K562 (cell line): ENCODE measurements around the gene NCKIPSD. TPM values are rescaled to one million over a fixed set of nuclear protein-coding genes. Genes with fewer than 3 reads are reported as not detected.
A peak's percentile ranks its signal among the peaks of the same experiment; 100 is the strongest.

Source experiments
- ARNT ChIP-seq, 2 experiments: fragments of 450-650 bp; IDR thresholded peaks; 2 replicates each; pipeline ENCODE4 v1.6.1; 2016; ENCODE audit warnings: mild to moderate bottlenecking in 1 of 2
- ATF7 ChIP-seq: fragments of 450-650 bp; IDR thresholded peaks from 2 replicates; pipeline ENCODE4 v1.7.1; 2014; ENCODE audit warnings: mild to moderate bottlenecking, moderate library complexity
- CHD1 ChIP-seq: fragments of 200-600 bp; sonication (generic); IDR thresholded peaks from one replicate; pipeline ENCODE4 v1.6.1; 2012; ENCODE audit warnings: mild to moderate bottlenecking, moderate library complexity, low read length, inconsistent platforms
- MEIS2 ChIP-seq: fragments of 450-650 bp; IDR thresholded peaks from 2 replicates; pipeline ENCODE4 v1.6.1; 2014; ENCODE audit warnings: mild to moderate bottlenecking; ENCODE audit not compliant: partially characterized antibody
- MGA ChIP-seq: fragments of 450-650 bp; IDR thresholded peaks from 2 replicates; pipeline ENCODE4 v1.6.1; 2016; ENCODE audit warnings: mild to moderate bottlenecking, moderate library complexity
- RAD21 ChIP-seq, 2 experiments: fragments of 250-450 bp in 1 of 2; fragments of 450-650 bp in 1 of 2; sonication (Bioruptor Pico) in 1 of 2; formaldehyde crosslinking in 1 of 2; IDR thresholded peaks in 1 of 2; conservative IDR thresholded peaks in 1 of 2; 2 replicates each; pipeline versions ENCODE4 v1.4.0 to v1.8.0; 2020 to 2022; ENCODE audit warnings: mild to moderate bottlenecking in 2 of 2, moderate library complexity in 1 of 2
- SIN3B ChIP-seq: fragments of 450-650 bp; IDR thresholded peaks from 2 replicates; pipeline ENCODE4 v1.6.1; 2017; ENCODE audit warnings: low read depth, mild to moderate bottlenecking, moderate library complexity
- SRSF9 ChIP-seq: fragments of 200-400 bp; formaldehyde crosslinking; IDR thresholded peaks from 2 replicates; pipeline ENCODE4 v1.6.1; 2017; ENCODE audit warnings: low read depth, low read length, borderline replicate concordance
- TCFL5 ChIP-seq: fragments of 250-450 bp; sonication (Bioruptor Pico); conservative IDR thresholded peaks from 2 replicates; pipeline ENCODE4 v1.6.1; 2021; ENCODE audit warnings: mild to moderate bottlenecking, moderate library complexity, matching md5 sums
- TSHZ1 ChIP-seq: fragments of 250-450 bp; sonication (Bioruptor Pico); IDR thresholded peaks from 2 replicates; pipeline ENCODE4 v1.4.0; 2020; ENCODE audit warnings: mild to moderate bottlenecking, moderate library complexity
- U2AF1 ChIP-seq: fragments of 200-400 bp; formaldehyde crosslinking; optimal IDR thresholded peaks from 2 replicates; pipeline ENCODE3; 2017; ENCODE audit warnings: mild to moderate bottlenecking, low read depth, low read length, moderate library complexity
- ZBED1 ChIP-seq: IDR thresholded peaks from 2 replicates; pipeline ENCODE4 v1.6.1; 2014
- ZNF444 ChIP-seq: fragments of 250-450 bp; sonication (Bioruptor Pico); IDR thresholded peaks from 2 replicates; pipeline ENCODE4 v1.4.0; 2020; ENCODE audit warnings: mild to moderate bottlenecking, moderate library complexity
- polyA plus RNA-seq, 8 experiments: library from polyadenylated mRNA; depleted of rRNA in 4 of 8; stranded (reverse) in 5 of 8; unstranded in 3 of 8; fragments of >200 nt; fragmentation: Nextera tagmentation in 2 of 8; fragmentation: Illumina TruSeq in 1 of 8; extraction: Ambion mirVana in 2 of 8; extraction: Trizol in 1 of 8; gene quantifications; 2 replicates each; pipeline versions ENCODE4 v1.2.1 to v1.2.3, GENCODE V29; 2011 to 2014; ENCODE audit warnings: inconsistent platforms in 1 of 8, missing spikeins in 1 of 8
- total RNA-seq, 7 experiments: library from RNA; depleted of rRNA in 6 of 7; stranded (reverse); fragments of >200 nt in 6 of 7; fragmentation: Illumina TruSeq in 2 of 7; extraction: Trizol in 2 of 7; gene quantifications; 2 replicates each; pipeline versions ENCODE4 v1.2.1 to v1.2.3, GENCODE V29; 2011 to 2021; ENCODE audit warnings: low replicate concordance in 1 of 7

NCKIPSD gene
- total and polyA plus RNA-seq, 9 of the 15 experiments (the other 6 are each of a cell fraction or from before 2014, with no cell fraction given): 0.49 to 24.4 (median 12.3) TPM

- no peak for TF ChIP-seq TSHZ1 (CRISPR knock-in tag)
- TF ChIP-seq SIN3B: no peak
- no peak for TF ChIP-seq CHD1
- TF ChIP-seq ARNT (IDR thresholded peaks at IDR 0.05): no peak
- TF ChIP-seq MEIS2: no peak
- TF ChIP-seq U2AF1: peak; percentile 64
- TF ChIP-seq ZBED1: 0 out of 2 replicates have a peak, but pooled peaks have one; percentile 48
- TF ChIP-seq TCFL5 (CRISPR knock-in tag): no peak
- peak; percentile 52; the same call in 1 of the 2 replicates for TF ChIP-seq ATF7
- no peak for TF ChIP-seq ZNF444 (CRISPR knock-in tag)
- TF ChIP-seq SRSF9: no peak
- TF ChIP-seq MGA: no peak
- TF ChIP-seq RAD21 (CRISPR knock-in tag; conservative IDR thresholded peaks at IDR 0.05 in 1 of 2, IDR thresholded peaks at IDR 0.05 in 1 of 2): peak in 1 of 2 experiments; percentile 59; a peak in 2 of 4 replicates
Measured at GRCh38 chr3:48635222-48636021, 50.3 kb downstream of the NCKIPSD start, which contains the start of gene SLC26A6 (continued).
